ENCODE measurements around the gene ACTL7A. TPM values are rescaled to one million over a fixed set of nuclear protein-coding genes. Genes with fewer than 3 reads are reported as not detected.

The ACTL7A gene
- total RNA-seq, 2 experiments from 2014 or later, result not detected

- Histone ChIP-seq H3K36me3 (ENCODE audit: insufficient read depth, low read length) (no peaks in the 10 kb centered on the region), H3K27ac (ENCODE audit: low read depth in 1 of 2, low read length in 2 of 2) (no peak overlapping the region), H3K9me3 (ENCODE audit: control insufficient read depth in 1 of 2, insufficient read depth in 1 of 2, low read length in 2 of 2) (no peaks in the 10 kb centered on the region), H3K4me1 (ENCODE audit: insufficient read depth, low read length) (peaks cover 5% of the 10 kb centered on the region), H3K27me3 (ENCODE audit: control insufficient read depth in 1 of 2, insufficient read depth in 2 of 2, low read length in 2 of 2) (no peaks in the 10 kb centered on the region), H3K4me3 (ENCODE audit: low read length) (no peak overlapping the region)
- peak overlapping the region; percentile 73 for H3K4me3 Mint-ChIP-seq
- intact Hi-C loops (cut with DNase I, micrococcal nuclease), result no loop called here
- no peaks in the 10 kb centered on the region for H3K27me3 Mint-ChIP-seq
- H3K4me1 Mint-ChIP-seq (ENCODE audit: low read depth), result peaks cover 13% of the 10 kb centered on the region
- TF ChIP-seq, protein P1, sequence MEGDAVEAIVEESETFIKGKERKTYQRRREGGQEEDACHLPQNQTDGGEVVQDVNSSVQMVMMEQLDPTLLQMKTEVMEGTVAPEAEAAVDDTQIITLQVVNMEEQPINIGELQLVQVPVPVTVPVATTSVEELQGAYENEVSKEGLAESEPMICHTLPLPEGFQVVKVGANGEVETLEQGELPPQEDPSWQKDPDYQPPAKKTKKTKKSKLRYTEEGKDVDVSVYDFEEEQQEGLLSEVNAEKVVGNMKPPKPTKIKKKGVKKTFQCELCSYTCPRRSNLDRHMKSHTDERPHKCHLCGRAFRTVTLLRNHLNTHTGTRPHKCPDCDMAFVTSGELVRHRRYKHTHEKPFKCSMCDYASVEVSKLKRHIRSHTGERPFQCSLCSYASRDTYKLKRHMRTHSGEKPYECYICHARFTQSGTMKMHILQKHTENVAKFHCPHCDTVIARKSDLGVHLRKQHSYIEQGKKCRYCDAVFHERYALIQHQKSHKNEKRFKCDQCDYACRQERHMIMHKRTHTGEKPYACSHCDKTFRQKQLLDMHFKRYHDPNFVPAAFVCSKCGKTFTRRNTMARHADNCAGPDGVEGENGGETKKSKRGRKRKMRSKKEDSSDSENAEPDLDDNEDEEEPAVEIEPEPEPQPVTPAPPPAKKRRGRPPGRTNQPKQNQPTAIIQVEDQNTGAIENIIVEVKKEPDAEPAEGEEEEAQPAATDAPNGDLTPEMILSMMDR (IDR thresholded peaks at IDR 0.05), result no peak
- no peaks in the 10 kb centered on the region for H3K9me3 Mint-ChIP-seq
- ATAC-seq (ENCODE audit: poor library complexity) (no peak), DNase-seq (peak in 3 of 14 experiments; percentile 13 to 41 (median 14))
- ChIA-PET CTCF (no interaction called here), POLR2A (no interaction called here)
- no peaks in the 10 kb centered on the region for H3K36me3 Mint-ChIP-seq (ENCODE audit: low read depth)
- peak overlapping the region; percentile 38 for H3K27ac Mint-ChIP-seq
Observed at GRCh38 chr9:108842610-108843295, 19.3 kb upstream of the ACTL7A start.

- peaks cover 13% of the 10 kb centered on the region for H3K4me1 Mint-ChIP-seq (ENCODE audit: low read depth)
- no peaks in the 10 kb centered on the region for H3K9me3 ChIP-seq (ENCODE audit: control insufficient read depth in 1 of 2, insufficient read depth in 1 of 2, low read length in 2 of 2)
- no peaks in the 10 kb centered on the region for H3K27me3 ChIP-seq (ENCODE audit: control insufficient read depth in 1 of 2, insufficient read depth in 2 of 2, low read length in 2 of 2)
- no peaks in the 10 kb centered on the region for H3K27me3 Mint-ChIP-seq
- H3K4me3 ChIP-seq (ENCODE audit: low read length), result no peak overlapping the region
- H3K4me3 Mint-ChIP-seq, result no peak overlapping the region
- ATAC-seq (ENCODE audit: poor library complexity), result no peak
- ChIA-PET POLR2A (no interaction called here), CTCF (no interaction called here)
- TF ChIP-seq, protein P1 (IDR thresholded peaks at IDR 0.05), result no peak
- no peak overlapping the region for H3K27ac ChIP-seq (ENCODE audit: low read depth in 1 of 2, low read length in 2 of 2)
- H3K9me3 Mint-ChIP-seq, result no peaks in the 10 kb centered on the region
- H3K4me1 ChIP-seq (ENCODE audit: insufficient read depth, low read length), result peaks cover 5% of the 10 kb centered on the region
- no peak for DNase-seq
- no peaks in the 10 kb centered on the region for H3K36me3 ChIP-seq (ENCODE audit: insufficient read depth, low read length)
- no peaks in the 10 kb centered on the region for H3K36me3 Mint-ChIP-seq (ENCODE audit: low read depth)
- H3K27ac Mint-ChIP-seq, result no peak overlapping the region
- intact Hi-C loops (cut with DNase I, micrococcal nuclease), result no loop called here
Observed at GRCh38 chr9:108844391-108844790, 17.7 kb upstream of the ACTL7A start.

- no peaks in the 10 kb centered on the region for H3K36me3 Mint-ChIP-seq (ENCODE audit: low read depth)
- ChIA-PET POLR2A (no interaction called here), CTCF (no interaction called here)
- TF ChIP-seq, protein P1 (IDR thresholded peaks at IDR 0.05), result no peak
- no peaks in the 10 kb centered on the region for H3K27me3 ChIP-seq (ENCODE audit: control insufficient read depth in 1 of 2, insufficient read depth in 2 of 2, low read length in 2 of 2)
- H3K4me3 Mint-ChIP-seq, result no peak overlapping the region
- DNase-seq (no peak), ATAC-seq (ENCODE audit: poor library complexity) (no peak)
- peaks cover 13% of the 10 kb centered on the region for H3K4me1 Mint-ChIP-seq (ENCODE audit: low read depth)
- H3K9me3 ChIP-seq (ENCODE audit: control insufficient read depth in 1 of 2, insufficient read depth in 1 of 2, low read length in 2 of 2), result no peaks in the 10 kb centered on the region
- H3K9me3 Mint-ChIP-seq, result no peaks in the 10 kb centered on the region
- intact Hi-C loops (cut with DNase I, micrococcal nuclease), result no loop called here
- peaks cover 5% of the 10 kb centered on the region for H3K4me1 ChIP-seq (ENCODE audit: insufficient read depth, low read length)
- H3K27me3 Mint-ChIP-seq, result no peaks in the 10 kb centered on the region
- H3K27ac ChIP-seq (ENCODE audit: low read depth in 1 of 2, low read length in 2 of 2), result no peak overlapping the region
- no peak overlapping the region for H3K27ac Mint-ChIP-seq
- H3K4me3 ChIP-seq (ENCODE audit: low read length), result no peak overlapping the region
- no peaks in the 10 kb centered on the region for H3K36me3 ChIP-seq (ENCODE audit: insufficient read depth, low read length)
Observed at GRCh38 chr9:108844856-108845255, 17.2 kb upstream of the ACTL7A start.

Data from CD4-positive, alpha-beta T cell (primary cell).